Ascending aorta (tissue), 2 donors: ENCODE measurements around the gene RNF167. TPM values are rescaled to one million over a fixed set of nuclear protein-coding genes. Genes with fewer than 3 reads are reported as not detected.
A peak's percentile ranks its signal among the peaks of the same experiment; 100 is the strongest.

Experiments
- DNase-seq, 2 donors: peaks; one replicate each; pipeline ENCODE4 v3.0.0-alpha.2; 2019; ENCODE audit warnings: low spot score in 2 of 2
- H3K27ac ChIP-seq, 2 donors: fragments of 200-600 bp; sonication (generic); one replicate each; pipeline ENCODE4 v1.5.1; 2016 to 2017; ENCODE audit warnings: mild to moderate bottlenecking in 1 of 2
- H3K27me3 ChIP-seq: fragments of 200-600 bp; sonication (generic); one replicate; pipeline ENCODE4 v1.5.1; 2017
- H3K36me3 ChIP-seq, 2 donors: fragments of 200-600 bp; sonication (generic); one replicate each; pipeline ENCODE4 v1.5.1; 2016
- H3K4me1 ChIP-seq, 2 donors: fragments of 200-600 bp; sonication (generic); one replicate each; pipeline ENCODE4 v1.5.1; 2016 to 2017; ENCODE audit warnings: mild to moderate bottlenecking in 1 of 2
- H3K4me3 ChIP-seq, 2 donors: fragments of 200-600 bp; sonication (generic); one replicate each; pipeline ENCODE4 v1.5.1; 2016 to 2017; ENCODE audit warnings: mild to moderate bottlenecking in 1 of 2
- H3K9me3 ChIP-seq, 2 donors: fragments of 200-600 bp; sonication (generic); one replicate each; pipeline ENCODE4 v1.5.1; 2016
- CTCF ChIP-seq, 3 experiments: fragments of 200-600 bp in 2 of 3; fragments of 450-650 bp in 1 of 3; sonication (generic) in 2 of 3; IDR thresholded peaks; one replicate each; pipeline ENCODE4 v1.5.1; 2016 to 2019; ENCODE audit warnings: antibody characterized with exemption in 3 of 3, mild to moderate bottlenecking in 1 of 3, moderate library complexity in 1 of 3
- intact Hi-C: fragments of 100-400 bp; cut with DNase I; formaldehyde crosslinking; loops from one replicate; pipeline ENCODE4 v1.15.1; 2023
- total RNA-seq: library from RNA; depleted of rRNA; stranded (reverse); fragments of >200 nt; gene quantifications from one replicate; pipeline ENCODE4 v1.1.0, GENCODE V29; 2016

The RNF167 gene
- total RNA-seq, 1 donor from 2014 or later = 164 TPM

GRCh38 chr17:4969551-4970173 lies 29.6 kb downstream of the RNF167 start:
- intact Hi-C loops = loop anchor here (5.0 kb wide), 1 partner anchor 827 kb away; the partner anchor contains the start of genes CYB5D2 and ZZEF1
- no peak for DNase-seq
- H3K9me3 ChIP-seq = no peaks in the 10 kb centered on the region
- H3K4me3 ChIP-seq = no peak overlapping the region
- H3K27me3 ChIP-seq = no peaks in the 10 kb centered on the region
- TF ChIP-seq CTCF (IDR thresholded peaks at IDR 0.05) = no peak
- H3K36me3 ChIP-seq = peaks cover 22 to 42% of the 10 kb centered on the region in 2 donors
- peaks cover 9 to 25% of the 10 kb centered on the region in 2 donors for H3K4me1 ChIP-seq
- H3K27ac ChIP-seq = peak overlapping the region; percentile 58 to 94

GRCh38 chr17:4970273-4970672 lies 30.2 kb downstream of the RNF167 start:
- TF ChIP-seq CTCF (IDR thresholded peaks at IDR 0.05) = no peak
- Histone ChIP-seq H3K9me3 (no peaks in the 10 kb centered on the region), H3K27ac (peak overlapping the region; percentile 58 to 94), H3K27me3 (no peaks in the 10 kb centered on the region), H3K4me1 (peaks cover 9 to 25% of the 10 kb centered on the region in 2 donors), H3K4me3 (no peak overlapping the region), H3K36me3 (peaks cover 22 to 43% of the 10 kb centered on the region in 2 donors)
- DNase-seq = no peak
- intact Hi-C loops = no loop called here

- Histone ChIP-seq H3K4me3 (no peak overlapping the region), H3K4me1 (peaks cover 9 to 16% of the 10 kb centered on the region in 2 donors), H3K36me3 (peaks cover 29 to 57% of the 10 kb centered on the region in 2 donors), H3K27ac (peak overlapping the region in 1 of 2 donors; percentile 16), H3K9me3 (no peaks in the 10 kb centered on the region), H3K27me3 (no peaks in the 10 kb centered on the region)
- no peak for TF ChIP-seq CTCF (IDR thresholded peaks at IDR 0.05)
- DNase-seq = no peak
- intact Hi-C loops = no loop called here
Measured at GRCh38 chr17:4971826-4972225, 31.8 kb downstream of the RNF167 start.

- TF ChIP-seq CTCF (IDR thresholded peaks at IDR 0.05) = no peak
- intact Hi-C loops = no loop called here
- Histone ChIP-seq H3K4me1 (peaks cover 9 to 16% of the 10 kb centered on the region in 2 donors), H3K27me3 (no peaks in the 10 kb centered on the region), H3K36me3 (peaks cover 34 to 62% of the 10 kb centered on the region in 2 donors), H3K9me3 (no peaks in the 10 kb centered on the region), H3K27ac (peak overlapping the region in 1 of 2 donors; percentile 16), H3K4me3 (no peak overlapping the region)
- no peak for DNase-seq
Measured at GRCh38 chr17:4972322-4972721, 32.3 kb downstream of the RNF167 start.

- peaks cover 38 to 66% of the 10 kb centered on the region in 2 donors for H3K36me3 ChIP-seq
- no peak for DNase-seq
- no peak for TF ChIP-seq CTCF (IDR thresholded peaks at IDR 0.05)
- intact Hi-C loops = no loop called here
- H3K27ac ChIP-seq = peak overlapping the region in 1 of 2 donors; percentile 47
- no peak overlapping the region for H3K4me3 ChIP-seq
- no peaks in the 10 kb centered on the region for H3K27me3 ChIP-seq
- peaks cover 9 to 16% of the 10 kb centered on the region in 2 donors for H3K4me1 ChIP-seq
- H3K9me3 ChIP-seq = no peaks in the 10 kb centered on the region
Measured at GRCh38 chr17:4972752-4973151, 32.7 kb downstream of the RNF167 start.
